BJ (cell line): ENCODE results near the gene ANO4. TPM values are rescaled to one million over a fixed set of nuclear protein-coding genes. Genes with fewer than 3 reads are reported as not detected.

Source experiments
- CTCF ChIA-PET: fragments of 350-600 bp; formaldehyde crosslinking; extraction: SDS; loops from one replicate; lab custom pipeline; 2021; ENCODE audit warnings: antibody characterized with exemption, inconsistent platforms; lab: Yijun Ruan, JAX
- POLR2A ChIA-PET: fragments of 300-600 bp; sonication (Branson Sonifier 250); formaldehyde crosslinking; extraction: SDS; loops from one replicate; lab custom pipeline; 2021; ENCODE audit warnings: antibody characterized with exemption; lab: Charles Lee
- DNase-seq: peaks from one replicate; pipeline ENCODE4 v3.0.0-alpha.2; 2011; ENCODE audit warnings: low read depth
- H3K27me3 ChIP-seq: 2 replicates; pipeline ENCODE4 v1.6.0; 2011; ENCODE audit warnings: low read length; ENCODE audit not compliant: control insufficient read depth, insufficient read depth
- H3K36me3 ChIP-seq: 2 replicates; pipeline ENCODE4 v1.5.1; 2011; ENCODE audit warnings: low read length; ENCODE audit not compliant: control insufficient read depth, insufficient read depth
- H3K4me3 ChIP-seq: 2 replicates; pipeline ENCODE4 v1.5.1; 2011; ENCODE audit warnings: low read depth, mild to moderate bottlenecking, control low read depth, low read length
- polyA plus RNA-seq: library from polyadenylated mRNA; depleted of rRNA; stranded (reverse); fragments of >200 nt; gene quantifications from 2 replicates; pipeline ENCODE4 v1.2.3, GENCODE V29; 2011
- TF ChIP-seq, protein P1 (sequence below): IDR thresholded peaks from 2 replicates; pipeline ENCODE4 v1.5.1; 2011; ENCODE audit warnings: low read depth, mild to moderate bottlenecking, control low read depth, inconsistent platforms, low read length, moderate library complexity; ENCODE audit not compliant: insufficient read depth

Gene ANO4
- polyA plus RNA-seq, 1 experiment: 7.1 TPM

GRCh38 chr12:101019201-101019600, 224.6 kb downstream of the ANO4 start:
- TF ChIP-seq, protein P1, sequence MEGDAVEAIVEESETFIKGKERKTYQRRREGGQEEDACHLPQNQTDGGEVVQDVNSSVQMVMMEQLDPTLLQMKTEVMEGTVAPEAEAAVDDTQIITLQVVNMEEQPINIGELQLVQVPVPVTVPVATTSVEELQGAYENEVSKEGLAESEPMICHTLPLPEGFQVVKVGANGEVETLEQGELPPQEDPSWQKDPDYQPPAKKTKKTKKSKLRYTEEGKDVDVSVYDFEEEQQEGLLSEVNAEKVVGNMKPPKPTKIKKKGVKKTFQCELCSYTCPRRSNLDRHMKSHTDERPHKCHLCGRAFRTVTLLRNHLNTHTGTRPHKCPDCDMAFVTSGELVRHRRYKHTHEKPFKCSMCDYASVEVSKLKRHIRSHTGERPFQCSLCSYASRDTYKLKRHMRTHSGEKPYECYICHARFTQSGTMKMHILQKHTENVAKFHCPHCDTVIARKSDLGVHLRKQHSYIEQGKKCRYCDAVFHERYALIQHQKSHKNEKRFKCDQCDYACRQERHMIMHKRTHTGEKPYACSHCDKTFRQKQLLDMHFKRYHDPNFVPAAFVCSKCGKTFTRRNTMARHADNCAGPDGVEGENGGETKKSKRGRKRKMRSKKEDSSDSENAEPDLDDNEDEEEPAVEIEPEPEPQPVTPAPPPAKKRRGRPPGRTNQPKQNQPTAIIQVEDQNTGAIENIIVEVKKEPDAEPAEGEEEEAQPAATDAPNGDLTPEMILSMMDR: no peak
- Histone ChIP-seq H3K36me3 (no peaks in the 10 kb centered on the region), H3K27me3 (no peaks in the 10 kb centered on the region), H3K4me3 (no peak overlapping the region)
- no peak for DNase-seq
- CTCF ChIA-PET: interaction anchor here (0.6 to 1.2 kb wide), 4 partner anchors 32 to 190 kb away, joined by 3 to 4 read pairs (median 4); no protein-coding TSS in a partner anchor
- POLR2A ChIA-PET: no interaction called here

- POLR2A ChIA-PET: no interaction called here
- CTCF ChIA-PET: interaction anchor here (1.1 kb wide), 2 partner anchors 33 to 65 kb away, joined by 3 read pairs; no protein-coding TSS in a partner anchor
- TF ChIP-seq, protein P1: no peak
- no peak for DNase-seq
- Histone ChIP-seq H3K27me3 (no peaks in the 10 kb centered on the region), H3K4me3 (no peak overlapping the region), H3K36me3 (no peaks in the 10 kb centered on the region)
These were observed 225.1 kb downstream of the ANO4 start for GRCh38 chr12:101019667-101020066.

DNA sequence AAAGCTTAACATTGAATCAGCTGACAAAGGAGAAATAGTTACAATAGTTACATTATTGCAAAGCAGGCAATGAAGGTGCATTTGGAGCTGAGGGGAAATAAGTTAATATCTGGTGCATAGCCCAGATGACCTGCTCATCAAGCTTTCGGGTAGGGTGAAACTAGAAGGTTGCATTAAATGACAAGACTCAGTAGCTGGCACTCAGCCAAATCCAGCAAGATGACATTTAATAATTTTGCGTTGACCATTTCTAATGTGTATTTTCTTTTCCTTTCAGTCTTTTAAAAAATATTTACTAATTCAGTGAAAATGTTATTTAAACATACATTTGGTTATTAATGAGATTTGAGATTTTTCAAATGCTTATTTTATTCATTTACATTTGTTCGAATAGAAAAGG, 226.9 kb downstream of the ANO4 start:
- Histone ChIP-seq H3K27me3 (no peaks in the 10 kb centered on the region), H3K4me3 (no peak overlapping the region), H3K36me3 (no peaks in the 10 kb centered on the region)
- TF ChIP-seq, protein P1: no peak
- no peak for DNase-seq
- CTCF ChIA-PET: interaction anchor here (1.0 to 1.8 kb wide), 3 partner anchors 16 to 35 kb away, joined by 4 to 5 read pairs (median 4); no protein-coding TSS in a partner anchor
- POLR2A ChIA-PET: interaction anchor here (0.6 kb wide), 1 partner anchor 58 kb away, joined by 6 read pairs; no protein-coding TSS in a partner anchor

- peak; percentile 95 for DNase-seq
- TF ChIP-seq, protein P1: no peak
- CTCF ChIA-PET: interaction anchor here (0.6 to 1.8 kb wide), 6 partner anchors 14 to 35 kb away, joined by 3 to 5 read pairs (median 4); no protein-coding TSS in a partner anchor
- no peak overlapping the region for H3K4me3 ChIP-seq
- H3K27me3 ChIP-seq: no peaks in the 10 kb centered on the region
- no peaks in the 10 kb centered on the region for H3K36me3 ChIP-seq
- POLR2A ChIA-PET: interaction anchor here (0.6 kb wide), 1 partner anchor 58 kb away, joined by 6 read pairs; no protein-coding TSS in a partner anchor
These were observed 227.4 kb downstream of the ANO4 start for GRCh38 chr12:101021911-101022388.

GRCh38 chr12:101027200-101027599, 232.6 kb downstream of the ANO4 start:
- Histone ChIP-seq H3K4me3 (no peak overlapping the region), H3K27me3 (no peaks in the 10 kb centered on the region), H3K36me3 (no peaks in the 10 kb centered on the region)
- CTCF ChIA-PET: no interaction called here
- no peak for DNase-seq
- POLR2A ChIA-PET: no interaction called here
- TF ChIP-seq, protein P1: no peak
